HepG2 (cell line): ENCODE results near the gene FBXW12. TPM values are rescaled to one million over a fixed set of nuclear protein-coding genes. Genes with fewer than 3 reads are reported as not detected.

Experiments
- ATAC-seq: fragments of 200-7000 bp; cut with Tn5 transposase; 3 replicates; pipeline ENCODE4 v1.9.1; 2020; ENCODE audit warnings: mild to moderate bottlenecking, moderate library complexity
- BruUV-seq: library from RNA; stranded (reverse); fragments of 400-500 nt; replicated peaks from 2 replicates; lab custom pipeline; 2021; lab: Mats Ljungman, UMichigan
- CTCF ChIA-PET: fragments of 300-600 bp; formaldehyde crosslinking; extraction: SDS; loops from one replicate; lab custom pipeline; 2021; ENCODE audit warnings: low total read pairs, inconsistent platforms, low intra/inter-chr PET ratio; lab: Yijun Ruan, JAX
- POLR2A ChIA-PET: fragments of 350-600 bp; sonication (Branson Sonifier 250); formaldehyde crosslinking; loops from one replicate; lab custom pipeline; 2020; ENCODE audit warnings: antibody characterized with exemption, inconsistent platforms; lab: Yijun Ruan, JAX
- DNase-seq: peaks from one replicate; pipeline ENCODE4 v3.0.0-alpha.2; 2015; ENCODE audit warnings: low spot score
- FAIRE-seq: peaks from 3 replicates; lab custom pipeline; 2011; peaks lifted over from hg19 to GRCh38; lab: Jason Lieb, UNC
- H2AFZ ChIP-seq: one replicate; pipeline ENCODE4 v1.6.1; 2011; ENCODE audit warnings: low read length, inconsistent platforms
- H3K27ac ChIP-seq: fragments of 300-600 bp; 3 replicates; pipeline ENCODE4 v1.8.0; 2011; ENCODE audit warnings: mixed run types, mild to moderate bottlenecking, mixed read lengths, low read length, inconsistent platforms; ENCODE audit not compliant: insufficient read depth; ENCODE audit errors: extremely low read length
- H3K27me3 ChIP-seq, 2 experiments: fragments of 200-600 bp in 1 of 2; 2 replicates in 1 of 2; 3 replicates in 1 of 2; pipeline versions ENCODE4 v1.6.0 to v1.8.0; 2011; ENCODE audit warnings: low read length in 2 of 2, mild to moderate bottlenecking in 2 of 2, moderate library complexity in 2 of 2, inconsistent platforms in 1 of 2; ENCODE audit not compliant: insufficient read depth in 2 of 2, control insufficient read depth in 1 of 2
- H3K36me3 ChIP-seq, 2 experiments: fragments of 200-600 bp in 1 of 2; replicated peaks in 1 of 2; 2 replicates in 1 of 2; 3 replicates in 1 of 2; pipeline versions ENCODE4 v1.5.1 to v1.8.0; 2011; ENCODE audit warnings: low read length in 2 of 2, inconsistent platforms in 1 of 2; ENCODE audit not compliant: insufficient read depth in 2 of 2, control insufficient read depth in 1 of 2
- H3K4me1 ChIP-seq: 2 replicates; pipeline ENCODE4 v1.5.1; 2012; ENCODE audit warnings: low read length, inconsistent platforms; ENCODE audit not compliant: insufficient read depth
- H3K4me2 ChIP-seq: 2 replicates; pipeline ENCODE4 v1.6.0; 2011; ENCODE audit warnings: low read depth, low read length, inconsistent platforms
- H3K4me3 ChIP-seq, 3 experiments: fragments of 200-600 bp in 1 of 3; sonication (generic), shearing (Covaris generic) in 1 of 3; replicated peaks in 1 of 3; 2 replicates each; pipeline ENCODE4 v1.5.1; 2011 to 2016; ENCODE audit warnings: low read length in 3 of 3, inconsistent platforms in 2 of 3, low read depth in 2 of 3, mild to moderate bottlenecking in 2 of 3, control low read depth in 1 of 3, mixed read lengths in 1 of 3; ENCODE audit not compliant: insufficient read depth in 1 of 3
- H3K79me2 ChIP-seq: one replicate; pipeline ENCODE4 v1.6.1; 2011; ENCODE audit warnings: low read length, inconsistent platforms; ENCODE audit not compliant: insufficient read depth
- H3K9ac ChIP-seq: 2 replicates; pipeline ENCODE4 v1.6.0; 2011; ENCODE audit warnings: mild to moderate bottlenecking, low read depth, low read length, inconsistent platforms; ENCODE audit not compliant: insufficient read depth
- H3K9me3 ChIP-seq: 2 replicates; pipeline ENCODE4 v1.5.1; 2012; ENCODE audit warnings: mild to moderate bottlenecking, low read length
- H4K20me1 ChIP-seq: 2 replicates; pipeline ENCODE4 v1.6.0; 2011; ENCODE audit warnings: inconsistent platforms, mild to moderate bottlenecking, low read length, moderate library complexity; ENCODE audit not compliant: insufficient read depth
- AGO2 ChIP-seq: fragments of 200-400 bp; formaldehyde crosslinking; optimal IDR thresholded peaks from 2 replicates; pipeline ENCODE3; 2017; ENCODE audit warnings: mild to moderate bottlenecking, low read depth, low read length, moderate library complexity
- BCL6 ChIP-seq: IDR thresholded peaks from 2 replicates; pipeline ENCODE4 v1.6.1; 2016; ENCODE audit warnings: missing genetic modification reagents, missing compliant biosample characterization
- FOSL1 ChIP-seq: sonication (generic); formaldehyde crosslinking; IDR thresholded peaks from 2 replicates; pipeline ENCODE4 v1.9.0; 2021; ENCODE audit warnings: missing genetic modification reagents, borderline replicate concordance
- MAFF ChIP-seq: IDR thresholded peaks from 2 replicates; pipeline ENCODE4 v1.6.1; 2011; ENCODE audit warnings: low read depth, low read length, improper control_type of control experiment
- MAFK ChIP-seq, 2 experiments: IDR thresholded peaks in 1 of 2; conservative IDR thresholded peaks in 1 of 2; 2 replicates each; pipeline ENCODE4 v1.6.1; 2011; ENCODE audit warnings: improper control_type of control experiment in 2 of 2, low read length in 2 of 2
- RBFOX2 ChIP-seq: fragments of 200-400 bp; formaldehyde crosslinking; IDR thresholded peaks from 2 replicates; pipeline ENCODE4 v1.6.1; 2017; ENCODE audit warnings: low read depth, mild to moderate bottlenecking, low read length
- ZNF788 ChIP-seq: sonication (generic); formaldehyde crosslinking; IDR thresholded peaks from 2 replicates; pipeline ENCODE4 v1.5.0; 2020; ENCODE audit warnings: mild to moderate bottlenecking, missing genetic modification reagents, borderline replicate concordance
- whole genome bisulfite sequencing: methylation state at CpG from one replicate; pipeline ENCODE4 v1.1.6; 2017; ENCODE audit warnings: low lambda C conversion rate; 5-methylcytosine and 5-hydroxymethylcytosine counted together
- in situ Hi-C: cut with HindIII; loops from 2 replicates; pipeline ENCODE4 v1.10.0; 2017; ENCODE audit warnings: low pct_unique_long_range_greater_than_20kb; ENCODE audit not compliant: extremely low pct_ligation_motif_present
- intact Hi-C: fragments of 100-400 bp; cut with micrococcal nuclease; formaldehyde crosslinking; loops from one replicate; pipeline ENCODE4 v1.10.0; 2022; ENCODE audit not compliant: unreplicated experiment
- polyA plus RNA-seq, 8 experiments: library from polyadenylated mRNA; depleted of rRNA in 3 of 8; stranded (reverse) in 7 of 8; unstranded in 1 of 8; fragments of >200 nt; fragmentation: Illumina TruSeq in 4 of 8; extraction: Trizol in 4 of 8; gene quantifications; 2 replicates each; pipeline versions ENCODE4 v1.2.1 to v1.2.3, GENCODE V29; 2011 to 2016; ENCODE audit warnings: low read depth in 4 of 8, missing spikeins in 1 of 8, mixed read lengths in 1 of 8; ENCODE audit not compliant: insufficient read depth in 1 of 8
- total RNA-seq, 5 experiments: library from RNA; depleted of rRNA; stranded (reverse); fragments of >200 nt; fragmentation: Illumina TruSeq; extraction: Trizol; gene quantifications; 2 replicates each; pipeline ENCODE4 v1.2.3, GENCODE V29; 2016; ENCODE audit warnings: low read depth in 1 of 5

FBXW12 gene
- total and polyA plus RNA-seq, 2 of the 13 experiments (the other 11 are each of a cell fraction or from before 2014, with no cell fraction given), result not detected

- no peak for ATAC-seq
- POLR2A ChIA-PET, result interaction anchor here (1.3 to 3.3 kb wide), 4 partner anchors 18 to 35 kb away, joined by 3 to 19 read pairs (median 10); partner anchors contain the start of genes CCDC51, PLXNB1 and TMA7
- no TSS peak for BruUV-seq
Measured at GRCh38 chr3:48404440-48405342, 32.7 kb downstream of the FBXW12 start.

GRCh38 chr3:48405343-48405881 lies 33.4 kb downstream of the FBXW12 start:
- Histone ChIP-seq H3K4me3 (no peak overlapping the region), H3K4me2 (no peak overlapping the region), H3K9me3 (no peaks in the 10 kb centered on the region), H3K27me3 (no peaks in the 10 kb centered on the region), H2AFZ (no peak overlapping the region), H3K9ac (no peak overlapping the region), H3K27ac (no peak overlapping the region), H3K4me1 (no peaks in the 10 kb centered on the region), H3K79me2 (no peaks in the 10 kb centered on the region), H3K36me3 (peaks cover 57 to 72% of the 10 kb centered on the region in 2 experiments; a peak in 4 of 5 replicates), H4K20me1 (peaks cover 5% of the 10 kb centered on the region; the same call in 1 of the 2 replicates)
- WGBS, result 94% methylated on average over 9 of the region's 13 CpGs
- FAIRE-seq, result no peak
- TF ChIP-seq MAFK (conservative IDR thresholded peaks at IDR 0.05 in 1 of 2, IDR thresholded peaks at IDR 0.05 in 1 of 2; ENCODE audit: low read length in 2 of 2) (peak; percentile 32 to 53; a peak in 3 of 4 replicates), AGO2 (peak; percentile 85), ZNF788 (CRISPR knock-in tag) (no peak), RBFOX2 (0 out of 2 replicates have a peak, but pooled peaks have one; percentile 42), MAFF (peak; percentile 43)
- no TSS peak for BruUV-seq
- intact Hi-C loops, result no loop called here
- ChIA-PET CTCF (no interaction called here), POLR2A (interaction anchor here (1.3 to 3.3 kb wide), 4 partner anchors 18 to 34 kb away, joined by 3 to 19 read pairs (median 10); partner anchors contain the start of genes CCDC51, PLXNB1 and TMA7)
- ATAC-seq, result no peak
- in situ Hi-C loops, result no loop called here
- DNase-seq, result no peak

More at GRCh38 chr3:48404440-48405342, 32.7 kb downstream of the FBXW12 start:
- H3K4me3 ChIP-seq, result no peak overlapping the region
- H4K20me1 ChIP-seq, result peaks cover 5% of the 10 kb centered on the region; the same call in 1 of the 2 replicates
- H3K27ac ChIP-seq, result no peak overlapping the region
- TF ChIP-seq BCL6 (CRISPR knock-in tag) (no peak), AGO2 (peak; percentile 17), FOSL1 (CRISPR knock-in tag) (no peak)
- H2AFZ ChIP-seq, result no peak overlapping the region
- CTCF ChIA-PET, result no interaction called here
- H3K27me3 ChIP-seq, result no peaks in the 10 kb centered on the region
- FAIRE-seq (no peak), DNase-seq (no peak)
- intact Hi-C loops (no loop called here), in situ Hi-C loops (loop anchor here (5.0 kb wide), 1 partner anchor 33 kb away; no protein-coding TSS in a partner anchor)
- H3K4me2 ChIP-seq, result no peak overlapping the region
- H3K4me1 ChIP-seq, result no peaks in the 10 kb centered on the region
- no peaks in the 10 kb centered on the region for H3K9me3 ChIP-seq
- no peaks in the 10 kb centered on the region for H3K79me2 ChIP-seq
- peaks cover 52 to 64% of the 10 kb centered on the region in 2 experiments; a peak in 4 of 5 replicates for H3K36me3 ChIP-seq
- no peak overlapping the region for H3K9ac ChIP-seq
- 93% methylated on average over 14 of the region's 21 CpGs for WGBS
